HG03565 (cell line): ENCODE results near the gene ENO1.

Source experiments
- ATAC-seq: cut with Tn5 transposase; IDR thresholded peaks from one replicate; pipeline ENCODE4 v1.9.1; 2021; ENCODE audit warnings: mild to moderate bottlenecking, moderate library complexity; ENCODE audit not compliant: unreplicated experiment

ENO1 gene

DNA sequence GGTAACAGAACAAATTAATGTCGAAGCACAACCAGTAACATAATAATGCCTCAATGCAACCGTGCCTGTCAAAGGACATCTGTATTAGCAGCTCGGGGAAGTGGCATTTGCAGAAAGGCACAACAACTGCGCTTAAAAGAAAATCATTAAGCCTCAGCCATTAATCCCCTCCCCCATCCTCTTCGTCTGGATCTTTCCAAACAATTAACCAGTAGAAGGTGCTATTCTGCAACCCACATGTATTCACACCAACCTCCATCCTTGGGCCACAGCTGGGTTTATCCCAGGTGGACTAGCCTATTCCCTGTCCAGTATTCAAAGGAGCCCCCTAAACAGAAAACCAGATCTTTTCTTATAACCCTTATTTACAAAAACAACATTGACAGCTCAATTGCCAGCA is 63.6 kb downstream of the ENO1 start:
- ATAC-seq = no peak

DNA sequence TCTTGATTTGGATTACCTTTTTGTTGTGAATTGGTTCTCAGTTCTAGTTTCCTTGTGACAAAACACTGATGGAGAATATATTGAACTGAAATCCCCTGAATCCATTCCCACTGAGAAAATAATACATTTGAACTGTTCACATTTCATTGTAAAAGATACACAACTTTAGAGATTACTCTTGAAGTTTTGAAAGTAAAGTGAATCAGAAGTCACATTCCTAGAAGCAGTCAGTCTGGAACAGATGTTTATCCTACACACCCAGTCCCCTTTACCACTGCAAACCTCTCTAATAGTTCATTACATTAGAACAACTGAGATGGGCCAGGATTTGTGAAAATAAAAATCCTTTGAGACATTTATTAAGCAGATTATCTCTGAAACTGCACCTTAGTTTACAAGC is 64.5 kb downstream of the ENO1 start:
- no peak for ATAC-seq

DNA sequence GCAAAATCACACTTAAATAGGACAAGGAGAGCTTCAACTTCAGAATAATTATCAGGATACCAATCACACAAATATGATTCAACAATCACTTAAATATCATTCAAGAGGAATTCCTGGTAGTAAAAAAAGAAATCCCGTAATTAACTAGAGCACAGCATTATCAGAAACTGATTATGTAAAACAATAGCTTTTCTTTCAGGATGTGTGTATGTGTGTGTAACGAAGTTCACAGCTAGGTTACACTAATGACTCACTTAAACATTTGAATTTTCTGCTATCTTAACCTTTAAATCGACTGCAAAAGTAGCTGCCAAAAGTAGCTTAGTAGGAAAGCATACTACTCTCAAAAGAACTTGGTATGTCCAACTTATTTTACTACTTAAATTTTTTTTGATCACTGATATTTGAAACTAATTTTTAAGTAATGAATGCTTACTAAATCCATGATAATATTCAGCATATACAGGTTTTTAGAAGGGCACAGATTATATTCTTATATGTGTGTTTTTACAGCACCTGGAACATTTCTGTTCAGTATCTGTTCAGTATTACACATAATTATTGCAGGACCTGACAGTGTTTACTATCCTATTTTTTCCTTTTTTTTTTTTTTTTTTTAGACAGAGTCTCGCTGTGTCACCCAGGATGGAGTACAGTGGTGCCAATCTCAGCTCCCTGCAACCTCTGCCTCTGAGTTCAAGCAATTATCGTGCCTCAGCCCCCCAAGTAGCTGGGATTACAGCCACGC is 65.3 kb downstream of the ENO1 start:
- no peak for ATAC-seq

DNA sequence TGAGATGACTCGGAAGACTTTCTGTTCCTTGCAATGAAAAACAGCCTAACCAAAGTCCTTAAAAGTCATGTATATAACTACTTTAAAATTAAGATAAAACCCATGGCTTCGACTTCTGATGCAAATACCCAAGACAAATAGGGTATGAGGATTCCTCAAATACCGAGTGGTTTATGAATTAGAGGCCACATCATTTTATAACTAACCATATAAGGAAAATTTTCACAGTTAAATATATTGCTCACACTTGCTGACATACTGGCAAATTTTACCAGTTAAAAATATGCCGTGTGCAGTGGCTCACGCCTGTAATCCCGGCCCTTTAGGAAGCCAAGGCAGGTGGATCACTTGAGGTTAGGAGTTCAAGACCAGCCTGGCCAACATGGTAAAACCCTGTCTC is 66.4 kb downstream of the ENO1 start:
- no peak for ATAC-seq
